HG03060 (cell line): Measurements from ENCODE around the gene SPRR4.
"Not testable (repeated sequence)": the region's sequence is repeated elsewhere in the genome, so short reads cannot be mapped to it uniquely, and the experiment has no call there.

ENCODE experiments used
- ATAC-seq: cut with Tn5 transposase; IDR thresholded peaks from one replicate; pipeline ENCODE4 v1.9.1; 2021; ENCODE audit warnings: low read depth, moderate number of reproducible peaks; ENCODE audit not compliant: unreplicated experiment

The SPRR4 gene

GRCh38 chr1:153001382-153001781 is 30.9 kb downstream of the SPRR4 start, which contains the start of gene SPRR3:
Gene SPRR3 (plus strand): TSS chr1:153001749. CDS start chr1:153003021, 1,272 bp downstream.
- no peak for ATAC-seq

GRCh38 chr1:153011235-153011758 is 40.8 kb downstream of the SPRR4 start:
- not testable (repeated sequence) for ATAC-seq

GRCh38 chr1:153021829-153022228 is 51.4 kb downstream of the SPRR4 start:
- not testable (repeated sequence) for ATAC-seq
